ENCODE measurements around the gene MSRB3.
"Not testable (repeated sequence)": the region's sequence is repeated elsewhere in the genome, so short reads cannot be mapped to it uniquely, and the experiment has no call there.

Gene MSRB3

GRCh38 chr12:65308006-65308405 lies 29.5 kb downstream of the MSRB3 start:
- 88% methylated on average over 4 of the region's 4 CpGs for WGBS
- Histone ChIP-seq H3K36me3 (ENCODE audit: insufficient read depth, low read length) (no peaks in the 10 kb centered on the region), H3K4me1 (ENCODE audit: insufficient read depth, low read length) (no peaks in the 10 kb centered on the region), H3K27me3 (ENCODE audit: insufficient read depth, low read length) (no peaks in the 10 kb centered on the region), H3K9me3 (ENCODE audit: insufficient read depth, low read depth, low read length) (no peaks in the 10 kb centered on the region), H3K27ac (ENCODE audit: low read depth, low read length) (no peak overlapping the region), H3K9ac (ENCODE audit: low read depth, low read length) (no peak overlapping the region), H3K4me3 (ENCODE audit: low read length) (no peak overlapping the region)

DNA sequence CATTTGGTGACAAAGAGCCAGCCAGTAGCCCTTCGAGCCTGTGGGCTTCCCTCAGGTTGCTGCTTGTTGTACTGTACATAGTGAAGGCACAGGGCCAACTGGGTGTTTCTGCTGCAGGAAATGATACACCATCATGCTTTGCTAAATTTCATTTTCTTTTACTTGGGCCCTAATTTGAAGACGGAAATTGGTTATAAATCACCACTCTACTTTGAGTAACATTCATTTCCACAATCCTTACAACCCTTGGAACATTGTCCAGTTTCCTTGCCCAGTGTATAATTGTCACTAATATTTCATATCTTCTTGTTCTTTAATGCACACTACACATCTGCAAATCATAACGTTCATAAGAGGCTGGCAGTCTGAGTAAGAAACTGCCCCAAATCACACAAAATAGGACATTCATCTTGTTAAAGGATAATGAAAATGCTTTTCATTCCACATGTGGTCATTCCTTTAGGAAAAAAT lies 30.2 kb downstream of the MSRB3 start:
- 89% methylated on average over 3 of the region's 3 CpGs for WGBS
- Histone ChIP-seq H3K9ac (ENCODE audit: low read depth, low read length) (no peak overlapping the region), H3K27me3 (ENCODE audit: insufficient read depth, low read length) (no peaks in the 10 kb centered on the region), H3K9me3 (ENCODE audit: insufficient read depth, low read depth, low read length) (no peaks in the 10 kb centered on the region), H3K4me1 (ENCODE audit: insufficient read depth, low read length) (no peaks in the 10 kb centered on the region), H3K36me3 (ENCODE audit: insufficient read depth, low read length) (no peaks in the 10 kb centered on the region), H3K27ac (ENCODE audit: low read depth, low read length) (no peak overlapping the region), H3K4me3 (ENCODE audit: low read length) (no peak overlapping the region)

DNA sequence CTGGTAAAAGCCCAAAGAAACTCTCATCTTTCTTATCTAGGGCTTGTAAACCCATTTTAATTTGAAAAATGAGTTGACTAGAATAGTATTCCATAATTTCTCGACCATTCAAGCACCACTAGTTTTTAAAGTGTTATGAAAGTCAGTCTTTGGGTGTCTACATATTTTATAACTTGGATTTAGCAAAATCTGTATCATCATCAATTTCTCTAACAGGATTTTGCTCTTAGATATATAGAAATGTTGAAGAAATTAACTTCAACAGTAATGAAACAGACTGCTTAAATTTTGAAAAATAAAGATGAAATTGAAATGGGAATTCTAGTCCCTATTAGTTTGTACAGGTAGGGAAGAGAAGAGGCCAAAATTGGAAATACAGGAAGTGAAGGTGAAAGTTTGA lies 32.8 kb downstream of the MSRB3 start:
- no CpG with 5 or more reads among the region's 1 CpG for WGBS
- Histone ChIP-seq H3K4me3 (ENCODE audit: low read length) (no peak overlapping the region), H3K36me3 (ENCODE audit: insufficient read depth, low read length) (no peaks in the 10 kb centered on the region), H3K27ac (ENCODE audit: low read depth, low read length) (no peak overlapping the region), H3K27me3 (ENCODE audit: insufficient read depth, low read length) (no peaks in the 10 kb centered on the region), H3K4me1 (ENCODE audit: insufficient read depth, low read length) (no peaks in the 10 kb centered on the region), H3K9ac (ENCODE audit: low read depth, low read length) (no peak overlapping the region), H3K9me3 (ENCODE audit: insufficient read depth, low read depth, low read length) (no peaks in the 10 kb centered on the region)

- H3K27me3 ChIP-seq (ENCODE audit: insufficient read depth, low read length), result no peaks in the 10 kb centered on the region
- no peaks in the 10 kb centered on the region for H3K36me3 ChIP-seq (ENCODE audit: insufficient read depth, low read length)
- no peak overlapping the region for H3K4me3 ChIP-seq (ENCODE audit: low read length)
- WGBS, result no CpG with 5 or more reads among the region's 2 CpGs
- H3K9me3 ChIP-seq (ENCODE audit: insufficient read depth, low read depth, low read length), result no peaks in the 10 kb centered on the region
- peaks cover 11% of the 10 kb centered on the region; the same call in 1 of the 2 replicates for H3K4me1 ChIP-seq (ENCODE audit: insufficient read depth, low read length)
- H3K27ac ChIP-seq (ENCODE audit: low read depth, low read length), result no peak overlapping the region
- H3K9ac ChIP-seq (ENCODE audit: low read depth, low read length), result no peak overlapping the region
Observed at GRCh38 chr12:65313719-65314317, 35.3 kb downstream of the MSRB3 start.

DNA sequence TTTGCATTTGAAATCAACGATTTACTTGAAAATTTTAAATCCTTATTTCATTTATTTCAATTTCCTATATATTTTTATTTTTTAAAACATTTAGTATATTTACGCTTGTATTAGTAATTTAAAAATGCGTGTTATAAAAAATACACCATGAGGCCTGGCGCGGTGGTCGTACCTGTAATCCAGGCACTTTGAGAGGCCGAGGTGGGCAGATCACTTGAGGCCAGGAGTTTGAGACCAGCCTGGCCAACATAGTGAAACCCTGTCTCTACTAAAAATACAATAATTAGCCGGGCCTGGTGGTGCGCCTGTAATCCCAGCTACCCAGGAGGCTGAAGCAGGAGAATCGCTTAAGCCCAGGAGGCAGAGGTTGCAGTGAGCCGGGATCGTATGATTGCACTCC lies 36.8 kb downstream of the MSRB3 start:
- not testable (repeated sequence) for H3K4me3 ChIP-seq (ENCODE audit: low read length); H3K27me3 ChIP-seq (ENCODE audit: insufficient read depth, low read length); H3K36me3 ChIP-seq (ENCODE audit: insufficient read depth, low read length); H3K9ac ChIP-seq (ENCODE audit: low read depth, low read length); H3K27ac ChIP-seq (ENCODE audit: low read depth, low read length); H3K9me3 ChIP-seq (ENCODE audit: insufficient read depth, low read depth, low read length)
- WGBS, result 91% methylated on average over 11 of the region's 12 CpGs
- peaks cover 11% of the 10 kb centered on the region; the same call in 1 of the 2 replicates for H3K4me1 ChIP-seq (ENCODE audit: insufficient read depth, low read length)

DNA sequence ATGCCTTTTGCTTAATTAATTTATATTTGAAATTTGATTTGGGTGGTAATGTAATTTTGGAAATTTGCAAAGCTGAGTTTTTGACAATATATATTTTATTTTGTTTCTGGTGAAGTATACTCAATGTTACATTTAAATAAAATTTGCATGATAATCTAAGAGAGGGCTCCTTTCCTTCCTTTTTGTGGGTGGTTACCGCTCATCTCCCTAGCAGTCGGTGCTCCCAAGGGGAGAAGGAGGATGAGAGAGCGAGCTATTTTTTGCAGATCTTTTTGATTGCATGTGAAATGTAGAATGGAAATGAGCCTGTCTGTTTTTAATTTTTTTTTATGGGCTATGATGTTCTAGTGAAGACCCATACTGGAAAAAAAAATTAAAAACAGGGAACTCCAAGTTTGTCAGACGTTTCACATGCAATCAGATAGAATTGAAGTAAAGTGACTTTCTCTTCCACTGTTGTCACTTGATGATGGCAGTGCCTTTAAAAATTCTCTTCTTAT lies 39.8 kb downstream of the MSRB3 start:
- 64% methylated on average over 4 of the region's 4 CpGs for WGBS
- Histone ChIP-seq H3K27ac (ENCODE audit: low read depth, low read length) (no peak overlapping the region), H3K36me3 (ENCODE audit: insufficient read depth, low read length) (no peaks in the 10 kb centered on the region), H3K4me3 (ENCODE audit: low read length) (no peak overlapping the region), H3K9me3 (ENCODE audit: insufficient read depth, low read depth, low read length) (no peaks in the 10 kb centered on the region), H3K9ac (ENCODE audit: low read depth, low read length) (no peak overlapping the region), H3K4me1 (ENCODE audit: insufficient read depth, low read length) (peaks cover 11% of the 10 kb centered on the region; the same call in 1 of the 2 replicates), H3K27me3 (ENCODE audit: insufficient read depth, low read length) (no peaks in the 10 kb centered on the region)

DNA sequence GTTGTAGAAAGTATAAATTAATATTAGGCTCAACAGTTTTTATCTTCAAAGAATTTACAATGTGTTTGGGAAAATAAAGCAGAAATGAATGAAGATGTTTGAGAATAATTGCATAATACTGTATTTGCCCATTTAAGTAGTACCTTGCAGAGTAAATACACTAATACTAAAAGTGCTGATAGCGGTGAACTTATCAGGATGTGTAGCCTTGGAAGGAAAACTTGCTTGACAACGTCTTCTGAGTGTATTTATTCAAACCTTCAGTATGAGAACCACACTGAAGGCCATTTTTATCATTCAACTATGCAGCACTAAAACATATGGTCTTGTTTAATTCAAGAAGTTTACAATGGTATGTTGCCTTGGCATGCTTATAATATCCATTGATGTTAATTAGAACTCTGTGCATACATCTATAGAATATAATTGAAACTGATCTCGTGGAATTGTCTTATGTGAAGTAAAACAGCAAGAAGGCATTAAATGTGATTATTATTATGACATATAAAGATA lies 41.3 kb downstream of the MSRB3 start:
- WGBS, result 92% methylated on average over 2 of the region's 3 CpGs
- Histone ChIP-seq H3K4me3 (ENCODE audit: low read length) (no peak overlapping the region), H3K36me3 (ENCODE audit: insufficient read depth, low read length) (no peaks in the 10 kb centered on the region), H3K27ac (ENCODE audit: low read depth, low read length) (no peak overlapping the region), H3K9ac (ENCODE audit: low read depth, low read length) (no peak overlapping the region), H3K9me3 (ENCODE audit: insufficient read depth, low read depth, low read length) (no peaks in the 10 kb centered on the region), H3K27me3 (ENCODE audit: insufficient read depth, low read length) (no peaks in the 10 kb centered on the region), H3K4me1 (ENCODE audit: insufficient read depth, low read length) (peaks cover 11% of the 10 kb centered on the region; the same call in 1 of the 2 replicates)

- Histone ChIP-seq H3K4me3 (ENCODE audit: low read length) (no peak overlapping the region), H3K4me1 (ENCODE audit: insufficient read depth, low read length) (peaks cover 5% of the 10 kb centered on the region; the same call in 1 of the 2 replicates)
- WGBS, result 97% methylated on average over 4 of the region's 5 CpGs
Observed at GRCh38 chr12:65323070-65323469, 44.6 kb downstream of the MSRB3 start.

DNA sequence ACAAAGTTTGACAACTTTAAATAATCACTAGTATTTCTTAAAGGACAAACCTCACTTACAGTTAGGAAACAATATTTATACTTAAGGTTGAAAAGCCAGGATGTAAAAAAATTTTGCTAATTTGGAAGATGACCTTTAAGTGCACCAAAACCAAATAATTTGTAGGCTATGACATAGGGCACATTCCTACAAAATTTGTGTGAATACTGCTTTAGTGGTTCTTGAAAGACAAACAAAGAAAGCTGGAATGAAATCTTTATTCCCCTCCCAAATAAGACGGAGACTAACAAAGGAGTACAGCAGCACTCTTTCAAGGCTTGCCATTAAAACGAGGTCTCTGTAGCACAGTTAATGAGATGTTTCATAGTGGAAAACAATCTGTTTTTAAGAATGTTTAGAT lies 45.6 kb downstream of the MSRB3 start:
- WGBS, result 88% methylated on average over 2 of the region's 2 CpGs
- Histone ChIP-seq H3K9ac (ENCODE audit: low read depth, low read length) (no peak overlapping the region), H3K4me1 (ENCODE audit: insufficient read depth, low read length) (no peaks in the 10 kb centered on the region), H3K4me3 (ENCODE audit: low read length) (no peak overlapping the region), H3K27ac (ENCODE audit: low read depth, low read length) (no peak overlapping the region), H3K27me3 (ENCODE audit: insufficient read depth, low read length) (no peaks in the 10 kb centered on the region), H3K36me3 (ENCODE audit: insufficient read depth, low read length) (no peaks in the 10 kb centered on the region), H3K9me3 (ENCODE audit: insufficient read depth, low read depth, low read length) (no peaks in the 10 kb centered on the region)

More at GRCh38 chr12:65323070-65323469, 44.6 kb downstream of the MSRB3 start:
- no peak overlapping the region for H3K9ac ChIP-seq (ENCODE audit: low read depth, low read length)
- H3K9me3 ChIP-seq (ENCODE audit: insufficient read depth, low read depth, low read length), result no peaks in the 10 kb centered on the region
- no peaks in the 10 kb centered on the region for H3K36me3 ChIP-seq (ENCODE audit: insufficient read depth, low read length)
- no peaks in the 10 kb centered on the region for H3K27me3 ChIP-seq (ENCODE audit: insufficient read depth, low read length)
- no peak overlapping the region for H3K27ac ChIP-seq (ENCODE audit: low read depth, low read length)

GRCh38 chr12:65324551-65324950 lies 46.1 kb downstream of the MSRB3 start:
- Histone ChIP-seq H3K9me3 (ENCODE audit: insufficient read depth, low read depth, low read length) (no peaks in the 10 kb centered on the region), H3K9ac (ENCODE audit: low read depth, low read length) (no peak overlapping the region), H3K4me1 (ENCODE audit: insufficient read depth, low read length) (no peaks in the 10 kb centered on the region), H3K27me3 (ENCODE audit: insufficient read depth, low read length) (no peaks in the 10 kb centered on the region), H3K4me3 (ENCODE audit: low read length) (no peak overlapping the region), H3K36me3 (ENCODE audit: insufficient read depth, low read length) (no peaks in the 10 kb centered on the region), H3K27ac (ENCODE audit: low read depth, low read length) (no peak overlapping the region)
- WGBS, result 91% methylated on average over 2 of the region's 3 CpGs

GRCh38 chr12:65325183-65325582 lies 46.7 kb downstream of the MSRB3 start:
- WGBS, result 94% methylated on average over 5 of the region's 5 CpGs
- no peak overlapping the region for H3K9ac ChIP-seq (ENCODE audit: low read depth, low read length)
- no peaks in the 10 kb centered on the region for H3K36me3 ChIP-seq (ENCODE audit: insufficient read depth, low read length)
- H3K9me3 ChIP-seq (ENCODE audit: insufficient read depth, low read depth, low read length), result no peaks in the 10 kb centered on the region
- H3K27ac ChIP-seq (ENCODE audit: low read depth, low read length), result no peak overlapping the region
- H3K4me1 ChIP-seq (ENCODE audit: insufficient read depth, low read length), result no peaks in the 10 kb centered on the region
- H3K27me3 ChIP-seq (ENCODE audit: insufficient read depth, low read length), result no peaks in the 10 kb centered on the region
- no peak overlapping the region for H3K4me3 ChIP-seq (ENCODE audit: low read length)

All from HUES64 (cell line).